GM18499 (cell line): ENCODE results near the gene ZNF780A.
"Not testable (repeated sequence)": the region's sequence is repeated elsewhere in the genome, so short reads cannot be mapped to it uniquely, and the experiment has no call there.

Experiments used
- ATAC-seq: cut with Tn5 transposase; IDR thresholded peaks from one replicate; pipeline ENCODE4 v1.9.1; 2021; ENCODE audit warnings: moderate number of reproducible peaks; ENCODE audit not compliant: insufficient read depth, unreplicated experiment

Gene ZNF780A

DNA sequence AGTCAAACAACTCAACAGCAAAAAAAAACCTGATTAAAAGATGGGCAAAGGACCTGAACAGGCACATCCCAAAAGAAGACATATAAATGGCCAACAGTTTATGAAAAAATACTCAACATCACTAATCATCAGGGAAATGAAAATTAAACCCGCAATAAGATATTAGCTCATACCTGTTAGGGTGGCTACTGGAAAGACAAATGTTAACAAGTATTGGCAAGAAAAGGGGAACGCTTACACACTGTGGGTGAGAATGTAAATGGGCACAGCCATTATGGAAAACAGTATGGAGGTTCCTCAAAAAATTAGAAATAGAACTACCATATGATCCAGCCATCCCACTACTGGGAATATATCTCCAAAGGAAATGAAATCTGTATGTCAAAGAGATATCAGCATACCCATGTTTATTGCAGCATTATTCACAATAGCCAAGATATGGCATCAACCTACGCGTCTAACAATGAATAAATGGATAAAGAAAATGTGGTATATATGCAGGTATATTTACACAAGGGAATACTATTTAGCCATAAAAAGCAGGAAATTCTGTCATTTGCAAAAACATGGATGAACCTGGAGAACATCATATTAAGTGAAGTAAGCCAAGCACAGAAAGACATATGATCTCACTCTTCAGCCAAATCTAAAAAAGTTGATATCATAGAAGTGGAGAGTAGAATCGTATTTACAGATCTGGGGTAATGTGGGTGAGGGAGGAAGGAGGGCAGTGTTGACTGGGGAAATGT, 2.3 kb downstream of the ZNF780A start:
- no peak for ATAC-seq

DNA sequence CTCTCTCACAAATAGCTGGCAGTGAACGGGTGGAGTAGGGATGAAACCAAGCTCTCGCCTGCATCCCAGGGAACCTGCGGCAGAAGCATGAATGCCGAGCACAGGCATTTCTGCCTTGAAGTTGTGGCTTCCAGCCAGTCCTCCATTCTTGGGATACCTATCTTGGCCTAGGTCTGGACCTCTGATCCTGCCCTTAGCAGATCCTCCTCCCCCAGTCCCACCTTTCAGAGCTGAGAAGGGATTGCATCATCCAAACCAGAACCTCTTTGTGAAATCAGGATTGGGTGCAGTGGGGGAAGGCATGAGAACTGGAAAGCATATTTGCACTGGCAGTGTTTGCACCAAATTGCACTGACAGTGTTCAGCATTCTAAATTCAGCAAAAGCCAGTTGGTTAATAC, 5.8 kb downstream of the ZNF780A start:
- no peak for ATAC-seq

DNA sequence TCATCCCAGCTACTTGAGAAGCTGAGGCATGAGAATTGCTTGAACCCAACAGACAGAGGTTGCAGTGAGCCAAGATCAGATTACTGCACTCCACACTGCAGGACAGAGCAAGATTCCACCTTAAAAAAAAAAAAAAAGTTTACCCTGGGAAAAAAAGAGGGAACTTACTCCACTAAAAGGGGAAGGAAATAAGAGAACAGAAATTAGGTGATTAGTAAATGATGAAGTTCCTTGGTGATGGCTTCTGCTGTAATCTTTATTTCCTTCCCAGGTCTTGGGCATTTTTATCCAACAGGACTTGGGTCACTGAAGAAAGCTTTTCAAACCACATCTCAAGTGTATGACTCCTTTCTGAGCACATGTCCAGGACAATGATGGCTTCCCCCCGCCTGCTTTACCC, 9.3 kb downstream of the ZNF780A start:
- ATAC-seq: no peak

DNA sequence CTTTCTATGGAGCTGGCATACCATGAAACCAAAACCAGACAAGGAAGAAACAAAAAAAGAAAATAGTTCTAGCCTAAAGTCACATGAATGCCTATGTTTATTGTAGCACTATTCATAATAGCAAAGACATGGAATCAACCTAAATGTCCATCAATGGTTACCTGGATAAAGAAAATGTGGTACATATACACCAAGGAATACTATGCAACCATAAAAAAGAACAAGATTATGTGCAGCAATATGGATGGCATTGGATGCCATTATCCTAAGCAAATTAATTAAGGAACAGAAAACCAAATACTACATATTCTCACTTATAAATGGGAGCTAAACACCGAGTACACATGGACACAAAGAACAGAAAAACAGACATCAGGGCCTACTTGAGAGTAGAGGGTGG, 10.5 kb downstream of the ZNF780A start:
- no peak for ATAC-seq

DNA sequence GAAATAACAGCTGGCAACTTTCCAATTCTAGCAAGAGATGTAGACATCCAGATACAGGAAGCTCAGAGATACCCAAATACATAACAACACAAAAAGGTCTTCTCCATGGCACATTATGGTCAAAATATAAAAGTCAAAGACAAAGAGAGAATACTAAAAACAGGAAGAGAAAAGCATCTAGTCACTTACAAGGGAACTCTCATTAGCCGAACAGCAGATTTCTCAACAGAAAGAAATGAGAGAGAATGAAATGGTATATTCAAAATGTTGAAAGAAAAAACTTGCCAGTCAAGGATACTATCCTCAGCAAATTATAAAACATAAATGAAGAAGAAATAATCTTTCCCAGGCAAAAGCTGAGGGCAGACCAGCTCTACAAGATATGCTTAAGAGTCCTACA, 12.4 kb downstream of the ZNF780A start:
- ATAC-seq: no peak

DNA sequence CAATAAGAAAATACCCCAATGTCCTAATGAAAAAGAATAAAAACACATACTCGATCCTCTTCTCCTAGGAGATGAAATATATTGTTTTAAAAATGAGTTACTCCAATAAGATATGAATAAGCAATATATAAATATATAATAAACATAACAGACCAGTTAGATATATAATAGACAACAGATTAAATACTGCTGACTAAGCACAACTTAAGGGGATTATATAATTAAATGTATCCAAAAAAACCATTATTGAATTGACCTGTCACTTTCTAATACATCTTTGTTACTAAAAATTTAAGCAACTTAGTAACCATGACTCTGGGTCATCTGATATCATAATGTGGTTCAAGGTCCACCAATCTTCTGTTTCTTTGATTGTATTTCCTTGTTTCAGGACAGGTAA, 20.7 kb downstream of the ZNF780A start:
- ATAC-seq: no peak

DNA sequence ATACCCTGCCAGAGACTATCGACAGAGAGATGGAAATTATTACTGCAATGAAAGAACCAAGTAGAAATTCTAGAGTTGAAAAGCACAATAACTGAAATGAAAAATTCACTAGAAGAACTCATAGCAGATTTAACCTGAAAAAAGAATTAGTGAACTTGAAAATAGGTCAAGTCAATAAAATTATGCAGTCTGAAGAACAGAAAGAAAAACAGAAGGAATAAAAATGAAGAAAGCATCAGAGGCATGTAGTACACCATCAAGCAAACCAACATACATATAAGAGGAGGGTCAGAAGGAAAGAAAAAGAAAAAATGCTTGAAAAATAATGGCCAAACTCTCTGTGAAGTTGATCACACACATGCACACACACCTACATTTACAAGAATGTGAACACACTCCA, 31.1 kb downstream of the ZNF780A start:
- ATAC-seq: no peak

DNA sequence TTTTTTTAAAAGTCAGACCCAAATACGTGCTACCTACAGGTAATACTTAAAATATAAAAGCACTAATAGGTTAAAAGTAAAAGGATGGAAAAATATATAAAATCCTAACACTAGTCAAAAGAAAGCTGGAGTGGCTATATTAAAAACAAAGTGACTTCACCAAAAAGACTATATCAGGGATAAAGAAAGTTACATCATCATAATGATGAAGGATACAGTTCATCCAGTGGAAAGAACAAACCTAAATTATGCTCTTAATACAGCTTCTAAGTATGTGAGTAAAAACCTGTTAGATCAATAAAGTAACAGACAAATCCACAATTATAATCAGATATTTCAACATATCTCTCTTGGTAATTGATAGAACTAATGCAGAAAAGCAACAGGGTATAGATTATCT, 33.6 kb downstream of the ZNF780A start:
- no peak for ATAC-seq

DNA sequence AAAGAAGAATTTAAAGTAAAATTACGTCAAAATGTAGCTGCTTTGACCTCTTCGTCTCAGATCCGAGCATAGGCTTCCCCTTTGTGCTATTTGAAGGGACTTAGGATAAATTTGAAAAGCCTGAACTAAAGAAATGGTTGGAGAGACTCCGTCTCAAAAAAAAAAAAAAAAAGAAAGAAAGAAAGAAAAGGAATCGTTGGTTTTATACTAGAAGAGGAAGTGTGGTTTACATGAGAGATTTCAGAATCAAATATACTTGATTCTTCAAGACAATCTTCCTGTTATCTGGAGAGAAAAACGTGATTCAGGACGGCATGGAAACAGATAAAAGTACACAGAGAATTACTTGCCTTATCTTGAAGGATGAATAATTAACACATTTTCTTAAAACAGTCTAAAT, 34.2 kb downstream of the ZNF780A start:
- ATAC-seq: no peak

DNA sequence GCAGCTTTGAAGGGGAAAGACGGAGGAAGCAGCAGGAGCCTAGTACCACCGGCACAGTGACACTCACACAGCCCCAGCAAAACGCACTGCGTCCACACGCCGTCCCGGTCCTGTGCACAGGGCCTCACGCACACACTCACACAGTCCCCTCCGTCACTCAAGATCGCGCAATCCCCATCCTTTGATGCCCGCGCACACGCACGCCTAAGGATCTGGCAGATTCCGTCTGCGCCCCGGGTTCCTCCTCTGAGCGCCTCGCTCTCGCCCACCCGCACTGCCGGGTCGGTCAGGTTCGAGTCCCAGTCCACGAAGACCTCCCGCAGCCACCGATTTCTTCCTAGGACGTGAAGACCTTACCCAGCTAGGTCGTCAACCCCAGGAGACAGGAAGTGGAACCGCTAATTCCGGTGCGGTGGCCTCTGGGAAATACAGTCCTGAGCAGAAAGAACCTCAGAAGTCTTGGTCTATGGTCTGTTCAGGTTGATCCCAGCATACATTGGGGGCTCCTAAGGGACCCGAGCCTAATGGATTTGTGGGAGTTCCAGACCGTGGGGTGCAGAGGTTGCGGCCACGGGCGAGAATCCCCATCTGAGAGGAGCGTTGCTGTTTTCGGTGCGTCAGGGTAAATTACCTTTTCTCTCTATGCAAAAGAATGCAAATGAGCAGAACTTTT, 34.8 kb downstream of the ZNF780A start, which contains the start of gene ZNF780B:
ZNF780B (minus strand) TSS at position 400 of the 673 bp plus-strand sequence. CDS start 5,899 bp downstream, outside the sequence.
- no peak for ATAC-seq

DNA sequence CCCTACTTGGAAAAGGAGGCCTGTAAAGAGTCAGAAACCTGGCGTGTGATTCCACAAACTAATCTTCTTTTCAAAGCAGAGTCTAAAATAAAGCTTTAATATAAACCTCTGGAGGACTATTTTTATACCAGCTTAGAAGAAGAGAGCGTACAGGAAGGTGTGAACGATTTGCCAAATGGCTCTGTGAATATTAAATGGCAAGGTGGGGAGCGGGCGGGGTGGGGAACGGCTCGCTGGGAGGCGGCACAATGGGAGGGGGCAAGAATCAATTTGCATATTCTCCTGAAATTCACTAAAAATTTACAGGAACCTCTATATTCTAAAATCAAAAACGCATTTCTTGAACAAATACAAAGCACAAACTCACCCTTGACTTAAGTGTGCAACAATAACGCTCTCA, 35.7 kb downstream of the ZNF780A start:
- ATAC-seq: no peak

DNA sequence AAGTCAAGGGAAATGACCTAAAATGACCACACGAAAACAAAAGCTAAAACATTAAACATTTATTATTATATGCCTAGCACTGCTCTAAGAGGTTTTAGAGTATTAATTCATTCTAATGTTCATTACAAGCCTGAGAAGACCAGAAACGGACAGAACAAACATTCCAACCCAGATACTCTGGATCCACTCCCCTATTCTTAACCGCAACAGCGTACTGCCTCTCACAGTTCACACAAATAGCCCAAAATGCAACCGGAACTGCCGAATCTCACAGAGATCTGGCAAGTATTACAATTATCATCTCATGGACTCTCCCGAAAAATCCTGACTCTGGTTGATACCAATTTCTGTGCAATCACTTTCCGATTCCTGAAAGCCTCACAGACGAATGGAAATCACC, 36.1 kb downstream of the ZNF780A start:
- ATAC-seq: no peak

DNA sequence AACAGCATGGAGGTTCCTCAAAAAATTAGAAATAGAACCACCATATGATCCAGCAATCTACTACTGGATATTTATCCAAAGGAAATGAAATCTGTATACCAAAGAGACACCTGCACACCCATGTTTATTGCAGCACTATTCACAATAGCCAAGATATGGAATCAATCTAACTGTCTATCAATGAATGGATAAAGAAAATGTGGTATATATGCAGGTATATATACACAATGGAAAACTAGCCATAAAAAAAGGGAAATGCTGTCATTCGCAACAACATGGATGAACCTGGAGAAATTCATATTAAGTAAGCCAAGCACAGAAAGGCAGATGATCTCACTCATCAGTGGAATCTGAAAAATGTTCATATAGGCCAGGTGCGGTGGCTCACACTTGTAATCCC, 37.3 kb downstream of the ZNF780A start:
- no peak for ATAC-seq

DNA sequence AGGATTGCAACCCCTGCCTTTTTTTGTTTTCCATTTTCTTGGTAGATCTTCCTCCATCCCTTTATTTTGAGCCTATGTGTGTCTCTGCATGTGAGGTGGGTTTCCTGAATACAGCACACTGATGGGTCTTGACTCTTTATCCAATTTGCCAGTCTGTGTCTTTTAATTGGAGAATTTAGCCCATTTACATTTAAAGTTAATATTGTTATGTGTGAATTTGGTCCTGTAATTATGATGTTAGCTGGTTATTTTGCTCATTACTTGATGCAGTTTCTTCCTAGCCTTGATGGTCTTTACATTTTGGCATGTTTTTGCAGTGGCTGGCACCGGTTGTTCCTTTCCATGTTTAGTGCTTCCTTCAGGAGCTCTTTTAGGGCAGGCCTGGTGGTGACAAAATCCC, 49.0 kb downstream of the ZNF780A start:
- not testable (repeated sequence) for ATAC-seq

DNA sequence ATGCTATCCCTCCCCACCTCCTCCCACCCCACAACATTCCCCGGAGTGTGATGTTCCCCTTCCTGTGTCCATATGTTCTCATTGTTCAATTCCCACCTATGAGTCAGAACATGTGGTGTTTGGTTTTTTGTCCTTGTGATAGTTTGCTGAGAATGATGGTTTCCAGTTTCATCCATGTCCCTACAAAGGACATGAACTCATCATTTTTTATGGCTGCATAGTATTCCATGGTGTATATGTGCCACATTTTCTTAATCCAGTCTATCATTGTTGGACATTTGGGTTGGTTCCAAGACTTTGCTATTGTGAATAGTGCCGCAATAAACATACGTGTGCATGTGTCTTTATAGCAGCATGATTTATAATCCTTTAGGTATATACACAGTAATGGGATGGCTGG, 52.7 kb downstream of the ZNF780A start:
- not testable (repeated sequence) for ATAC-seq

DNA sequence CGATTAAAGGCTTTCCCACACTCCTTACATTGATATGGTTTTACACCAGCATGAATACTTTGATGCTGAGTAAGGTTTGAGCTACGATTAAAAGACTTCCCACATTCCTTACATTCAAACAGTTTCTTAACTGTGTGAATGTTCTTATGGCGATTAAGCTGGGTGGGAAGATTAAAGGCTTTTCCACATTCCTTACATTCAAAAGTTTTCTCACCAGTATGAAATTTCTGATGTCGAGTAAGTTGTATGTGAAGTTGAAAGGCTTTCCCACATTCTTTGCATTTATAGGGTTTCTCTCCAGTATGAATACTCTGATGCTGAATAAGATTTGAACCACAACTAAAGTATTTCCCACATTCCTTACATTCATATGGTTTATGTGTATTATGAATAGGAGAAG, 54.7 kb downstream of the ZNF780A start:
- no peak for ATAC-seq

DNA sequence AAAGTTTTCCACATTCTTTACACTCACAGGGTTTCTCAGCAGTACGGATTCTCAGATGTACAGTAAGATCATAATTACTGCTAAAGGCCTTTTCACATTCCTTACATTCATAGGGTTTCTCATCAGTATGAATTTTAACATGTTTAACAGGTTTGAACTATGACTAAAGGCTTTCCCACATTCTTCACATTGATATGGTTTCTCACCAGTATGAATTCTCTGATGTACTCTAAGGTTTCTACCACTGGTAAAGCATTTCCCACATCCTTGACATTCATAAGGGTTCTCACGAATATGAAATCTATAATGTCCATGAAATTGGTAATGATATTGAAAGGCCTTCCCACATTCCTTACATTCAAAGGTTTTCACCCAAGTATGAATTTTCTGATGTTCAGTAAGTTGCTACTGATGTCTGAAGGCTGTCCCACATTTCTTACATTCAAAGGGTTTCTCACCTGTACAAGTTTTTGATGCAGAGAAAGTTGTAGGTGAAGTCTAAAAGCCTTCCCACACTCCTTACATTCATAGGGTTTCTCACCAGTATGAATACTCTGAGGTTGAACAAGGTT, 56.7 kb downstream of the ZNF780A start:
- no peak for ATAC-seq

DNA sequence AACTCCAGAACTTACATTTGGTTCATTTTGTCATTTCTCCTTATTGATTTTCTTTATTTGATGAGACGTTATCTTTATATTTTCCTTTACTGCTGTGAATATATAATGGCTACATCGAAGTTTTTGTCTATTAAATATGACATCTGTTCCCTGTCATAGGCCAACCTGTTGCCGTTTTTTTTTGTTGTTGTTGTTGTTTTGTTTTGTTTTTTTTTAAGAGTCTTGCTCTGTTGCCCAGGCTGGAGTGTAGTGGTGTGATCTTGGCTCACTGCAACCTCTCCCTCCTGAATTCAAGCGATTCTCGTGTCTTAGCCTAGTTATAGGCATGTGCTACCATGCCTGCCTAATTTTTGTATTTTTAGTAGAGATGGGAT, 64.2 kb downstream of the ZNF780A start:
- no peak for ATAC-seq

DNA sequence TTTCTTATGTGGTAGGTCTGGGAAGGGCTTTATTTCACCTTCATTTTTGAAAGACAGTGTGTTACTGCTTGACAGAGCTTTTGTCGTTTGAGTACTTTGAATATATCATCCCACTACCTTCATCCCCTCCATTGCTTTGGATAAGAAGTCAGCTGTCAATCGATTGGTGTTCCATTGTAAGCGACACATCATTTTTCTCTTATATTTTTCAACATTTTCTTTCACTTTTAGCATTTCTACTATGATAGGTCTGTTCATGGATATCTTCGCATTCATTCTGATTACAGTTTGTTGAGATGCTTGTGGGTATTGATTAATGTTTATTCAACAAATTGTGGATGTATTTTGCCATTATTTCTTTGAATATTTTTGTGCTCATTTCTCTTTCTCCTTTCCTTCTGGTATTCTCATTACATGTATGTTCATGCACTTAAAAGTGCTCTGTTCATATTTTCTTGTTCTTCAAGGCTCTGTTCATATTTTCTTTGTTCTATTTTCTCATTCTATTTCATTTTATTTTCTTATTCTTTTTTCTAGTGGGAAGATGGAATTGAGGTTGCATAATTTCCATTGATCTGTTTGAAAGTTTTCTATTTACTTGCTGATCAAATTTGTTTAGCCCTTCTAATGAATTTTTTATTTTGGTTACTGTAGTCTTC, 64.7 kb downstream of the ZNF780A start:
- no peak for ATAC-seq

DNA sequence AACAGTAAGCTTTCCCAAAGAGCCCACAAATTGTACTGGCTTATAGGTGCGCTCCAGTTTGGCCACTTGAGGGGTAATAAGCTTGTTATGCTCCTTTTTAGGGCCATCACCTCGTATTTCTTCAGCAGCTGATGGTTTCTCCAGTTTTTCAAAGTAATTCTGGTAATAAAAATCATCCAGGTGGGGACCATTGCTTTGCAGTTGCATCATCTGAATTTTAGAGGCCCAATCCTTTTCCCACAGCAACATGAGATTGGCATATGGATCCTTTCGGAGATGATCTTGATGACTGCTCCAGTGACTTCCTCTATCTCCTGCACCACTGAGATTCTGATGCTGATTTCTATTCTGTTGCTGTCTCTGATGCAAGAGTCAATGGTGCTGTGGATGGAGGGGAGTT, 66.8 kb downstream of the ZNF780A start:
- ATAC-seq: no peak
